Measurements from ENCODE around the gene PHC2. TPM values are rescaled to one million over a fixed set of nuclear protein-coding genes. Genes with fewer than 3 reads are reported as not detected.
A peak's percentile ranks its signal among the peaks of the same experiment; 100 is the strongest.

The PHC2 gene, protein sequence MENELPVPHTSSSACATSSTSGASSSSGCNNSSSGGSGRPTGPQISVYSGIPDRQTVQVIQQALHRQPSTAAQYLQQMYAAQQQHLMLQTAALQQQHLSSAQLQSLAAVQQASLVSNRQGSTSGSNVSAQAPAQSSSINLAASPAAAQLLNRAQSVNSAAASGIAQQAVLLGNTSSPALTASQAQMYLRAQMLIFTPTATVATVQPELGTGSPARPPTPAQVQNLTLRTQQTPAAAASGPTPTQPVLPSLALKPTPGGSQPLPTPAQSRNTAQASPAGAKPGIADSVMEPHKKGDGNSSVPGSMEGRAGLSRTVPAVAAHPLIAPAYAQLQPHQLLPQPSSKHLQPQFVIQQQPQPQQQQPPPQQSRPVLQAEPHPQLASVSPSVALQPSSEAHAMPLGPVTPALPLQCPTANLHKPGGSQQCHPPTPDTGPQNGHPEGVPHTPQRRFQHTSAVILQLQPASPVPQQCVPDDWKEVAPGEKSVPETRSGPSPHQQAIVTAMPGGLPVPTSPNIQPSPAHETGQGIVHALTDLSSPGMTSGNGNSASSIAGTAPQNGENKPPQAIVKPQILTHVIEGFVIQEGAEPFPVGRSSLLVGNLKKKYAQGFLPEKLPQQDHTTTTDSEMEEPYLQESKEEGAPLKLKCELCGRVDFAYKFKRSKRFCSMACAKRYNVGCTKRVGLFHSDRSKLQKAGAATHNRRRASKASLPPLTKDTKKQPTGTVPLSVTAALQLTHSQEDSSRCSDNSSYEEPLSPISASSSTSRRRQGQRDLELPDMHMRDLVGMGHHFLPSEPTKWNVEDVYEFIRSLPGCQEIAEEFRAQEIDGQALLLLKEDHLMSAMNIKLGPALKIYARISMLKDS
- total RNA-seq (2011; cell fraction: chromatin; rRNA removed; ENCODE audit: low replicate concordance), result 6.6 and 20.6 TPM in 2 replicates
- 11.1 and 17.3 TPM in 2 replicates for total RNA-seq (2011; cell fraction: nucleolus; rRNA removed)
- total RNA-seq (2011; cell fraction: nucleoplasm; rRNA removed), result 12.2 and 18.6 TPM in 2 replicates
- total RNA-seq (2014; rRNA removed) (43.5 and 57.7 TPM in 2 replicates), total RNA-seq (2014; rRNA removed; fragmentation: Illumina TruSeq; extraction: Trizol) (27.0 and 29.9 TPM in 2 replicates), total RNA-seq (2015; rRNA removed; fragmentation: Illumina TruSeq; extraction: Trizol) (31.4 and 31.8 TPM in 2 replicates), total RNA-seq (2021) (59.9 and 67.6 TPM in 2 replicates), polyA plus RNA-seq (2011; rRNA removed) (32.4 and 34.6 TPM in 2 replicates), polyA plus RNA-seq (2014; fragmentation: Illumina TruSeq; extraction: Trizol) (57.1 and 63.1 TPM in 2 replicates), polyA plus RNA-seq (2014; fragmentation: Nextera tagmentation; extraction: Ambion mirVana) (1 to 10 TPM; 3.1 to 5.8 TPM), polyA plus RNA-seq (2014; rRNA removed) (41.5 and 44.1 TPM in 2 replicates), polyA minus RNA-seq (2011; rRNA and poly(A)+ RNA removed) (14.3 and 16.3 TPM in 2 replicates), Bru-seq, nascent RNA (percentile 77 among the genes with signal in this experiment), BruChase-seq, experiment 1, labeled RNA remaining after a 2-hour chase (percentile 68 among the genes with signal in this experiment), BruChase-seq, experiment 2, labeled RNA remaining after a 6-hour chase (percentile 67 among the genes with signal in this experiment)
- 40.6 and 53.4 TPM in 2 replicates for polyA plus RNA-seq (2011; cell fraction: cytosol; rRNA removed)
- 34.0 and 43.0 TPM in 2 replicates for polyA plus RNA-seq (2011; cell fraction: nucleus; rRNA removed)
- 38.4 and 62.6 TPM in 2 replicates for polyA plus RNA-seq (2012)
- 23.4 and 24.0 TPM in 2 replicates for polyA minus RNA-seq (2011; cell fraction: cytosol; rRNA and poly(A)+ RNA removed)
- polyA minus RNA-seq (2011; cell fraction: nucleus; rRNA and poly(A)+ RNA removed), result 11.0 and 13.1 TPM in 2 replicates
- long read RNA-seq, experiment 1, transcript PHC2-202 (7 exons, 2,550 nt), result major isoform, 76 of 171 reads
- long read RNA-seq, experiment 1, partial matches to known transcripts, result 60 of 171 reads
- long read RNA-seq, experiment 1, other reads (novel, unspliced or antisense), result 35 of 171 reads
- long read RNA-seq, experiment 2, transcript PHC2-202 (7 exons, 2,550 nt), result major isoform, 27 of 78 reads
- long read RNA-seq, experiment 2, partial matches to known transcripts, result 22 of 78 reads
- long read RNA-seq, experiment 2, other reads (novel, unspliced or antisense), result 29 of 78 reads
- long read RNA-seq, experiment 3, partial matches to known transcripts, result 2 of 7 reads
- long read RNA-seq, experiment 3, other reads (novel, unspliced or antisense), result 4 of 7 reads

GRCh38 chr1:33430692-33431593 is at the start of gene PHC2:
TSS of gene PHC2 (minus strand) at chr1:33431095. CDS start at chr1:33375539, 55,556 bp downstream.
- intact Hi-C loops (cut with micrococcal nuclease), result no loop called here
- Histone ChIP-seq H3K79me2 (ENCODE audit: control insufficient read depth, insufficient read depth, low read length) (no peaks in the 10 kb centered on the region), H2AFZ (ENCODE audit: low read depth, low read length) (peak within 1 kb of the TSS; percentile 77), H3K27ac (ENCODE audit: extremely low read depth, low read depth, low read length) (no peak within 1 kb of the TSS), H3K9ac (ENCODE audit: insufficient read depth in 1 of 2, low read depth in 2 of 2, low read length in 2 of 2) (peak within 1 kb of the TSS; percentile 16 to 91; a peak in 3 of 4 replicates), H3K27me3 (ENCODE audit: control insufficient read depth in 2 of 2, insufficient read depth in 2 of 2, low read length in 2 of 2) (peaks cover 18 to 20% of the 10 kb centered on the region in 2 experiments), H3K9me3 (replicated peaks; ENCODE audit: control insufficient read depth, insufficient read depth, low read depth, low read length) (no peaks in the 10 kb centered on the region), H4K20me1 (replicated peaks; ENCODE audit: control insufficient read depth, insufficient read depth, low read length) (peaks cover 12% of the 10 kb centered on the region), H3K4me1 (replicated peaks in 1 of 2; ENCODE audit: control insufficient read depth in 2 of 2, insufficient read depth in 2 of 2, low read length in 2 of 2) (peaks cover 9 to 10% of the 10 kb centered on the region in 2 experiments), H3K36me3 (ENCODE audit: control insufficient read depth, insufficient read depth, low read length) (no peaks in the 10 kb centered on the region), H3K4me3 (peak within 1 kb of the TSS; percentile 60), H3K4me2 (ENCODE audit: insufficient read depth, low read length) (peak within 1 kb of the TSS; percentile 61), H3K9me1 (ENCODE audit: control insufficient read depth, insufficient read depth, low read length) (no peaks in the 10 kb centered on the region)
- in situ Hi-C loops (cut with MboI), result no loop called here
- DNase-seq (ENCODE audit: extremely low read depth in 1 of 4, low spot score in 3 of 4), result peak; percentile 99
- ChIA-PET POLR2A (interaction anchor here (0.6 kb wide), 2 partner anchors 61 to 500 kb away, joined by 3 read pairs; no protein-coding TSS in a partner anchor), CTCF (ENCODE audit: low intra/inter-chr PET ratio) (interaction anchor here (0.6 to 0.7 kb wide), 2 partner anchors 652 to 1357 kb away, joined by 4 read pairs; no protein-coding TSS in a partner anchor)
- peak; percentile 85 for FAIRE-seq
- under 1% methylated on average over 75 of the region's 91 CpGs for WGBS (ENCODE audit: insufficient coverage, low coverage, missing lambda C conversion rate)
- peak; percentile 100 for ATAC-seq
- no TSS peak for BruUV-seq (replicated peaks)
- TF ChIP-seq, protein P1, sequence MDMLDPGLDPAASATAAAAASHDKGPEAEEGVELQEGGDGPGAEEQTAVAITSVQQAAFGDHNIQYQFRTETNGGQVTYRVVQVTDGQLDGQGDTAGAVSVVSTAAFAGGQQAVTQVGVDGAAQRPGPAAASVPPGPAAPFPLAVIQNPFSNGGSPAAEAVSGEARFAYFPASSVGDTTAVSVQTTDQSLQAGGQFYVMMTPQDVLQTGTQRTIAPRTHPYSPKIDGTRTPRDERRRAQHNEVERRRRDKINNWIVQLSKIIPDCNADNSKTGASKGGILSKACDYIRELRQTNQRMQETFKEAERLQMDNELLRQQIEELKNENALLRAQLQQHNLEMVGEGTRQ (CRISPR knock-in tag; IDR thresholded peaks at IDR 0.05), result peak; percentile 97
- peak; percentile 53 for TF ChIP-seq RBFOX2 (IDR thresholded peaks at IDR 0.05; ENCODE audit: low read depth, low read length)
- no peak for TF ChIP-seq ZFP1 (CRISPR knock-in tag; IDR thresholded peaks at IDR 0.05)
- TF ChIP-seq, protein P2, sequence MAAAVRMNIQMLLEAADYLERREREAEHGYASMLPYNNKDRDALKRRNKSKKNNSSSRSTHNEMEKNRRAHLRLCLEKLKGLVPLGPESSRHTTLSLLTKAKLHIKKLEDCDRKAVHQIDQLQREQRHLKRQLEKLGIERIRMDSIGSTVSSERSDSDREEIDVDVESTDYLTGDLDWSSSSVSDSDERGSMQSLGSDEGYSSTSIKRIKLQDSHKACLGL (CRISPR knock-in tag; IDR thresholded peaks at IDR 0.05; ENCODE audit: borderline replicate concordance, poor library complexity, severe bottlenecking), result no peak
- TF ChIP-seq MTA1 (IDR thresholded peaks at IDR 0.05; ENCODE audit: borderline replicate concordance), result no peak

Measured in K562 (cell line).